ENCODE measurements around the gene STX18. TPM values are rescaled to one million over a fixed set of nuclear protein-coding genes. Genes with fewer than 3 reads are reported as not detected.

STX18 gene
- total RNA-seq, 1 donor from 2014 or later = 15.1 TPM

- Histone ChIP-seq H3K4me1 (ENCODE audit: control insufficient read depth in 3 of 3, insufficient read depth in 3 of 3, low read length in 3 of 3) (no peaks in the 10 kb centered on the region), H3K27ac (ENCODE audit: low read depth, low read length) (no peak overlapping the region), H3K9me3 (ENCODE audit: control insufficient read depth in 3 of 3, low read length in 3 of 3) (peaks cover 0 to 4% (median 0%) of the 10 kb centered on the region in 3 donors), H3K4me3 (ENCODE audit: low read length in 3 of 3) (no peak overlapping the region), H3K9ac (ENCODE audit: low read depth in 1 of 3, low read length in 3 of 3) (no peak overlapping the region), H3K36me3 (ENCODE audit: control insufficient read depth in 3 of 3, insufficient read depth in 3 of 3, low read length in 3 of 3) (no peaks in the 10 kb centered on the region), H3K27me3 (ENCODE audit: control insufficient read depth in 3 of 3, insufficient read depth in 3 of 3, low read length in 3 of 3) (peaks cover 21 to 42% (median 36%) of the 10 kb centered on the region in 3 donors)
Measured at GRCh38 chr4:4401036-4401435, 140.8 kb downstream of the STX18 start.

GRCh38 chr4:4398430-4398829 lies 143.4 kb downstream of the STX18 start:
- no peak overlapping the region for H3K27ac ChIP-seq (ENCODE audit: low read depth, low read length)
- H3K36me3 ChIP-seq (ENCODE audit: control insufficient read depth in 3 of 3, insufficient read depth in 3 of 3, low read length in 3 of 3) = no peaks in the 10 kb centered on the region
- H3K9me3 ChIP-seq (ENCODE audit: control insufficient read depth in 3 of 3, low read length in 3 of 3) = peaks cover 0 to 4% (median 0%) of the 10 kb centered on the region in 3 donors
- no peak overlapping the region for H3K4me3 ChIP-seq (ENCODE audit: low read length in 3 of 3)
- H3K4me1 ChIP-seq (ENCODE audit: control insufficient read depth in 3 of 3, insufficient read depth in 3 of 3, low read length in 3 of 3) = no peaks in the 10 kb centered on the region
- no peak overlapping the region for H3K9ac ChIP-seq (ENCODE audit: low read depth in 1 of 3, low read length in 3 of 3)
- H3K27me3 ChIP-seq (ENCODE audit: control insufficient read depth in 3 of 3, insufficient read depth in 3 of 3, low read length in 3 of 3) = peaks cover 39 to 57% (median 49%) of the 10 kb centered on the region in 3 donors

GRCh38 chr4:4397441-4397819 lies 144.4 kb downstream of the STX18 start:
- H3K27me3 ChIP-seq (ENCODE audit: control insufficient read depth in 3 of 3, insufficient read depth in 3 of 3, low read length in 3 of 3) = peaks cover 48 to 60% (median 53%) of the 10 kb centered on the region in 3 donors
- peaks cover 0 to 4% (median 0%) of the 10 kb centered on the region in 3 donors for H3K9me3 ChIP-seq (ENCODE audit: control insufficient read depth in 3 of 3, low read length in 3 of 3)
- no peaks in the 10 kb centered on the region for H3K36me3 ChIP-seq (ENCODE audit: control insufficient read depth in 3 of 3, insufficient read depth in 3 of 3, low read length in 3 of 3)
- H3K27ac ChIP-seq (ENCODE audit: low read depth, low read length) = no peak overlapping the region
- no peak overlapping the region for H3K4me3 ChIP-seq (ENCODE audit: low read length in 3 of 3)
- H3K9ac ChIP-seq (ENCODE audit: low read depth in 1 of 3, low read length in 3 of 3) = no peak overlapping the region
- no peaks in the 10 kb centered on the region for H3K4me1 ChIP-seq (ENCODE audit: control insufficient read depth in 3 of 3, insufficient read depth in 3 of 3, low read length in 3 of 3)

- H3K9ac ChIP-seq (ENCODE audit: low read depth in 1 of 3, low read length in 3 of 3) = no peak overlapping the region
- H3K4me1 ChIP-seq (ENCODE audit: control insufficient read depth in 3 of 3, insufficient read depth in 3 of 3, low read length in 3 of 3) = no peaks in the 10 kb centered on the region
- no peak overlapping the region for H3K27ac ChIP-seq (ENCODE audit: low read depth, low read length)
- peaks cover 0 to 4% (median 0%) of the 10 kb centered on the region in 3 donors for H3K9me3 ChIP-seq (ENCODE audit: control insufficient read depth in 3 of 3, low read length in 3 of 3)
- no peaks in the 10 kb centered on the region for H3K36me3 ChIP-seq (ENCODE audit: control insufficient read depth in 3 of 3, insufficient read depth in 3 of 3, low read length in 3 of 3)
- no peak overlapping the region for H3K4me3 ChIP-seq (ENCODE audit: low read length in 3 of 3)
- peaks cover 48 to 65% (median 59%) of the 10 kb centered on the region in 3 donors for H3K27me3 ChIP-seq (ENCODE audit: control insufficient read depth in 3 of 3, insufficient read depth in 3 of 3, low read length in 3 of 3)
Measured at GRCh38 chr4:4396628-4397440, 145.0 kb downstream of the STX18 start.

GRCh38 chr4:4395849-4396627 lies 145.8 kb downstream of the STX18 start:
- H3K27me3 ChIP-seq (ENCODE audit: control insufficient read depth in 3 of 3, insufficient read depth in 3 of 3, low read length in 3 of 3) = peaks cover 52 to 65% (median 58%) of the 10 kb centered on the region in 3 donors
- no peak overlapping the region for H3K9ac ChIP-seq (ENCODE audit: low read depth in 1 of 3, low read length in 3 of 3)
- H3K9me3 ChIP-seq (ENCODE audit: control insufficient read depth in 3 of 3, low read length in 3 of 3) = peaks cover 0 to 2% (median 0%) of the 10 kb centered on the region in 3 donors
- no peaks in the 10 kb centered on the region for H3K4me1 ChIP-seq (ENCODE audit: control insufficient read depth in 3 of 3, insufficient read depth in 3 of 3, low read length in 3 of 3)
- no peak overlapping the region for H3K4me3 ChIP-seq (ENCODE audit: low read length in 3 of 3)
- no peak overlapping the region for H3K27ac ChIP-seq (ENCODE audit: low read depth, low read length)
- no peaks in the 10 kb centered on the region for H3K36me3 ChIP-seq (ENCODE audit: control insufficient read depth in 3 of 3, insufficient read depth in 3 of 3, low read length in 3 of 3)

- Histone ChIP-seq H3K9me3 (ENCODE audit: control insufficient read depth in 3 of 3, low read length in 3 of 3) (no peaks in the 10 kb centered on the region), H3K27ac (ENCODE audit: low read depth, low read length) (no peak overlapping the region), H3K27me3 (ENCODE audit: control insufficient read depth in 3 of 3, insufficient read depth in 3 of 3, low read length in 3 of 3) (peaks cover 51 to 69% (median 60%) of the 10 kb centered on the region in 3 donors), H3K36me3 (ENCODE audit: control insufficient read depth in 3 of 3, insufficient read depth in 3 of 3, low read length in 3 of 3) (no peaks in the 10 kb centered on the region), H3K9ac (ENCODE audit: low read depth in 1 of 3, low read length in 3 of 3) (no peak overlapping the region), H3K4me3 (ENCODE audit: low read length in 3 of 3) (no peak overlapping the region), H3K4me1 (ENCODE audit: control insufficient read depth in 3 of 3, insufficient read depth in 3 of 3, low read length in 3 of 3) (no peaks in the 10 kb centered on the region)
Measured at GRCh38 chr4:4395371-4395770, 146.5 kb downstream of the STX18 start.

GRCh38 chr4:4394644-4395043 lies 147.2 kb downstream of the STX18 start:
- no peak overlapping the region for H3K4me3 ChIP-seq (ENCODE audit: low read length in 3 of 3)
- H3K27me3 ChIP-seq (ENCODE audit: control insufficient read depth in 3 of 3, insufficient read depth in 3 of 3, low read length in 3 of 3) = peaks cover 58 to 77% (median 67%) of the 10 kb centered on the region in 3 donors
- H3K9ac ChIP-seq (ENCODE audit: low read depth in 1 of 3, low read length in 3 of 3) = no peak overlapping the region
- no peak overlapping the region for H3K27ac ChIP-seq (ENCODE audit: low read depth, low read length)
- H3K4me1 ChIP-seq (ENCODE audit: control insufficient read depth in 3 of 3, insufficient read depth in 3 of 3, low read length in 3 of 3) = no peaks in the 10 kb centered on the region
- no peaks in the 10 kb centered on the region for H3K36me3 ChIP-seq (ENCODE audit: control insufficient read depth in 3 of 3, insufficient read depth in 3 of 3, low read length in 3 of 3)
- H3K9me3 ChIP-seq (ENCODE audit: control insufficient read depth in 3 of 3, low read length in 3 of 3) = no peaks in the 10 kb centered on the region

- Histone ChIP-seq H3K4me3 (ENCODE audit: low read length in 3 of 3) (no peak overlapping the region), H3K4me1 (ENCODE audit: control insufficient read depth in 3 of 3, insufficient read depth in 3 of 3, low read length in 3 of 3) (peaks cover 0 to 4% (median 4%) of the 10 kb centered on the region in 3 donors), H3K27me3 (ENCODE audit: control insufficient read depth in 3 of 3, insufficient read depth in 3 of 3, low read length in 3 of 3) (peaks cover 76 to 93% (median 85%) of the 10 kb centered on the region in 3 donors), H3K9me3 (ENCODE audit: control insufficient read depth in 3 of 3, low read length in 3 of 3) (no peaks in the 10 kb centered on the region), H3K27ac (ENCODE audit: low read depth, low read length) (no peak overlapping the region), H3K9ac (ENCODE audit: low read depth in 1 of 3, low read length in 3 of 3) (no peak overlapping the region), H3K36me3 (ENCODE audit: control insufficient read depth in 3 of 3, insufficient read depth in 3 of 3, low read length in 3 of 3) (no peaks in the 10 kb centered on the region)
Measured at GRCh38 chr4:4392501-4393183, 149.2 kb downstream of the STX18 start.

- Histone ChIP-seq H3K27ac (ENCODE audit: low read depth, low read length) (no peak overlapping the region), H3K9ac (ENCODE audit: low read depth in 1 of 3, low read length in 3 of 3) (no peak overlapping the region), H3K4me1 (ENCODE audit: control insufficient read depth in 3 of 3, insufficient read depth in 3 of 3, low read length in 3 of 3) (peaks cover 0 to 10% (median 8%) of the 10 kb centered on the region in 3 donors), H3K4me3 (ENCODE audit: low read length in 3 of 3) (no peak overlapping the region), H3K27me3 (ENCODE audit: control insufficient read depth in 3 of 3, insufficient read depth in 3 of 3, low read length in 3 of 3) (peaks cover 74 to 89% (median 86%) of the 10 kb centered on the region in 3 donors), H3K36me3 (ENCODE audit: control insufficient read depth in 3 of 3, insufficient read depth in 3 of 3, low read length in 3 of 3) (no peaks in the 10 kb centered on the region), H3K9me3 (ENCODE audit: control insufficient read depth in 3 of 3, low read length in 3 of 3) (no peaks in the 10 kb centered on the region)
Measured at GRCh38 chr4:4391866-4392265, 150.0 kb downstream of the STX18 start.

Measured in skeletal muscle tissue (tissue), 4 donors.